ENCODE results near the gene AKAP8L.
"Not testable (repeated sequence)": the region's sequence is repeated elsewhere in the genome, so short reads cannot be mapped to it uniquely, and the experiment has no call there.

The AKAP8L gene

GRCh38 chr19:15417699-15418098 lies 1.1 kb downstream of the AKAP8L start:
- no peak for DNase-seq

GRCh38 chr19:15412832-15413231 lies 6.0 kb downstream of the AKAP8L start:
- DNase-seq, result no peak

GRCh38 chr19:15411351-15411750 lies 7.4 kb downstream of the AKAP8L start:
- DNase-seq, result not testable (repeated sequence)

- DNase-seq, result peak; percentile 80
Measured at GRCh38 chr19:15404780-15405211, 14.0 kb downstream of the AKAP8L start.

DNA sequence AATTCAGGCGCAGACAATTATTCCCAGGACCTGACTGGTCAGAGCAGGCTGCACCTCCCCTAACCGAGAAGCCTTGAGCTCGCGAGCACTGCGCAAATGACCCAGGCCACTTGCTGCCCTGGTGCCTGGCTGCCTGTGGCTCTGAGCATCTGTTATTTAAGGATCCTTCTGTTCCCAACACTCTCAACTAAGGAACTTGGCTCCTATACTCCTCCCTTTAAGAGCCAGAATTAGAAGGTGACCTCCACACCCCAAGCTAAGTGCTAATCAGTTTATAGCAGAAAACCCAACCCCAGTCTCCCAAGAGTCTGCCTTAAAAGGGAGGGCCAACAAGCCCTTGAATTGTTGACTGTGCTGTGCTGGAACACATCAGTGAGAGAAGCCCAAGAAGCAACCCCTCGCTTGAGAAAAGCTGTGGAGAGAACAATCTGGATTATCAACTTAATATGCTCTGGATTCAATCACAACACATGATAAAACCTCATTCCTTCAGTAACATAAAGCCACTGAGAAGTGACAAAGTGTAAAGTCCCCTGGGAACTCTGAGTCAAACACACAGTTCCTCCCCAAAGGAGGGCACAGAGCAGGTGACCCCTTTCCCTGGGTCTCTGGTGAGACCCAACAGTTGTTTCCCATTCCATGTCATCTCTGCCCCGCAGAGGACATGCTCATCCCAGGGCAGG lies 14.6 kb downstream of the AKAP8L start:
- DNase-seq, result no peak

DNA sequence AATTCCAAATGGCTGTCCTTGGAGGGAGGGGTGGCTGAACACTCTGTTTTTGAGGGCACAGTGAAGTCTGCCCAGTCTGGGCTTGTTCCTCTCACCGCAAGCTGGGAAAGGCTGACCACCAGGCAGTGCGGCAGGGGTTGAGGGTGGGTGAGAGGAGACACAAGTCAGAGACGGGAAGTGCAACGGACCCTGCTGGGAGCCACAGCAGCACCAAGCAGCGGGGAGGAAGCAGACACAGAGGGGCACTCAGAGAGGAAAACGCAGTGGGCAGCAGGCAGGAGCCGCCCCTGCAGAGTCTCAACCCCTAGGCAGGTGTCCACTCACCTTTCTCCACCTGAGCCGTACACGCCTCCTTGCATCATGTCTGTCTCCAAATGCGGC lies 15.6 kb downstream of the AKAP8L start:
- DNase-seq, result no peak

- no peak for DNase-seq
Measured at GRCh38 chr19:15402411-15403150, 16.2 kb downstream of the AKAP8L start.

GRCh38 chr19:15401397-15401710 lies 17.4 kb downstream of the AKAP8L start:
- DNase-seq, result no peak

GRCh38 chr19:15400521-15401396 lies 18.0 kb downstream of the AKAP8L start:
- DNase-seq, result no peak

- no peak for DNase-seq
Measured at GRCh38 chr19:15399635-15400034, 19.2 kb downstream of the AKAP8L start.

GRCh38 chr19:15399234-15399515 lies 19.6 kb downstream of the AKAP8L start:
- no peak for DNase-seq

GRCh38 chr19:15398501-15399233 lies 20.1 kb downstream of the AKAP8L start:
- no peak for DNase-seq

DNA sequence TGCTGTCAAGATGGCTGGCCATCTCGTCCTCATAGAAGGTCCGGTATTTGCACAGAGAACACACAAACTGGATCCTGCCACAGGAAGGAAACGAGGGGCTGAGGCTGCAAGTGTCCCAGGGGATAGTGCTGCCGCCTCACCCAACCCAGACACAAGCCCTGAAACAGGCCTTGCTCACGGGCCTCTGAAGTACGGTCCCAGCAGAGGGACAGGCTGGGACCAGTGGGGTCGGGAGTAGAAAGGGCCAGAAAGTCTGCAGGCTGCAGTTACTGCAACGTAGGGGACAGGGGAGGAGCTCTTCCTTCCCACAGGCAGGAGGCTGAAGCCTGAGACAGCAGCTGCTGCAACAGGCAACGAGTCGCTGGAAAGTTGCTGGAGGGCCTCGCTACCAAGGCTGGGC lies 21.0 kb downstream of the AKAP8L start:
- no peak for DNase-seq

DNA sequence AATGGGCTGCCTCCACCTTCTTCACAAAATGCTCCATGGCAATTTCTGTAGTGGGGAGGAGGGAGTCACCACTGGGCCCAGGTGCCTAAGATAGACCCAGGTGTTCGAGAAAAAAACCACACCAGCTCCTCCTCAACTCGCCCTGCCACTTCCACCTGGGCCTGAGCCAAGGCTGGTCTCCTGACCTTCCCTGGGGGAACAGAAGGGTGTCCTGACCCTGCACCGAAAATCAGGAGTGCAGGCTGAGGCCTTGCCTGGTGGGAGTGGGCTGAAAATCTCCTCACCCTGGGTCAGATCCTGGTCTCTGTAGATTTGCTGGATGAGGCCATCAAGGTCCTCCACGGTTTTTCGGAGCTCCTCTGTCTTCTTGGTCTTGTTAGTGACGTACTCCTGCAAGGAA lies 21.6 kb downstream of the AKAP8L start:
- DNase-seq, result no peak

GRCh38 chr19:15396436-15396835 lies 22.4 kb downstream of the AKAP8L start:
- no peak for DNase-seq

GRCh38 chr19:15395251-15395650 lies 23.5 kb downstream of the AKAP8L start:
- DNase-seq, result not testable (repeated sequence)

DNA sequence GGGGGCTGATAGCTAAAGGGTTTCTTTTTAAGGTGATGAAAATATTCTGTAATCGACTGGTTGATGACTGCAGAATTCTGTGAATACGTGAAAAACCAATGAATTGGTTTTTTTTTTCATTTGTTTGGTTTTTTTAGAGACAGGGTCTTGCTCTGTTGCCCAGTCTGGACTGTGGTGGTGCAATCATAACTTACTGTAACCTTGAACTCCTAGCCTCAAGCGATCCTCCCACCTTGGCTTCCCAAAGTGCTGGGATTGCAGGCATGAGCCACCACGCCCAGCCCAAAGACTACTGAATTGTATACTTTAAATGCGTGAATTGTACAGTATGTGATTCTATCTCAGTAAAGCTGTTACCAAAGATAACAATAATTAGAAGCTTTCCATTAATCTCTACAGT lies 24.4 kb downstream of the AKAP8L start:
- no peak for DNase-seq

DNA sequence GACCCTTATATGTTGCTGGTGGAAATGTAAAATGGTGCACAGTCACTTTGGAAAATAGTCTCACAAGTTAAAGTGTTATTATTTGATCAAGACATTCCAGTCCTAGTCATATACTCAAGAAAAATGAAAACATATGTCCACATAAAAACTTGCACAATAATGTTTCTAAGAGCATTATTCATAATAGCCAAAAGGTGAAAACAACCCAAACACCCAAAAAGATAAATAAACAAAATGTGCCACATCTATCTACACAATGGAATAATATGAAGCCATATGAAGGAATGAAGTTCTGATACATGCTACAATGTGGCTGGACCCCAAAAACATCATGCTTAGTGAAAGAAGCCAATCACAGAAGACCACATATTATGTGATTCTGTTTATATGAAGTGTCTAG lies 24.8 kb downstream of the AKAP8L start:
- no peak for DNase-seq

DNA sequence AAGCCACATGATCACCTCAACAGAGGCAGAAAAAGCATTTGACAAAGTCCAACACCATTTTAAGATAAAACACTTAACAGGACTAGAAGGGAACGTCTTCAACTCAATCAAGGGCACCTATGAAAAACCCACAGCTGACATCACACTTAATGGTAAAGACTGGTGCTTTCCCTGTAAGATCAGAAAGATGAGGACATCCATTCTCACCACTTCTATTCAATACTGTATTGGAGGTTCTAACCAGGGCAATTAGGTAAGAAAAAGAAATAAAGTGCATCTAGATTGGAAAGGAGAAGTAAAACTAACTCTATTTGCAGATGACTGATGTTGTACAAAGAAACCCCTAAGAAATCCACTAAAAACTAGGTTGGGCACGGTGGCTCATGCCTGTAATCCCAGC lies 28.0 kb downstream of the AKAP8L start:
- DNase-seq, result no peak

DNA sequence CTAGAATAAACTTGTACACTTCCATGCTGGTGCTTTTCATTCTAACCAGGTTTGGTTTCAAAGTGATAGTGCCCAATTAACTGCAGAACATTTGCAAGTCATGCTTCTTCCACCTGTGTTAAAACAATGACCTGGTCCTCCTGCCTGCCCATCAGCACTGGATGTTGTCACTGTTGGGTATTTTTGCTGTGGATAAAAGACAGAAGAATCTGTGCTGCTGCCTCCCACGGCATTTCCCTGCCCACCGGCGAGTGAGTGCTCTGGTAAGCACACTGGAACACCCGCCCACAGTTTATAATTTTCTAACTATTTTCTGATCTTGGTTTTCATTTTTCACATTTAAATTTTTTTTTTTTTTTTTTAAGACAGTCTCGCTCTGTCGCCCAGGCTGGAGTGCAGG lies 36.9 kb downstream of the AKAP8L start:
- DNase-seq, result peak; percentile 9

DNA sequence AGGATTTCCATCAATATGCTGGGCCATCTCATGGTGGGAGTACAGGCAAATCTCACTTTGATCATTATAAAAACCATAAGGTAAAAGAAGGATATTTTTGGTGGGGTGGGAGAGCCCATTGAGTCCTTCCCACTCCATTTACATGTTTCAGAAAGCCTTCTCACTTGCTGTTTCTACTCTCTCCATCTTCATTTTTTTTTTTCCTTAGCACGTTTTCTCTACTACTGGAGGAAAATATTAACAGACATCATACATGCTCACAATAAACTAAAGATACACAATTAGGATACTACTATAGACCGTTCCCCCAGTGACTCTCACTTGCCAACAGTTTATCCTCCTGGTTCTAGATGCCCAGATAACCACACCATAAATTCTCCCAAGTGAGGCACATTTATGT lies 37.4 kb downstream of the AKAP8L start:
- DNase-seq, result no peak

- DNase-seq, result peak; percentile 18
Measured at GRCh38 chr19:15379999-15380647, 38.7 kb downstream of the AKAP8L start.

All from kidney glomerular epithelial cell (primary cell).